Nephron (organoid): ENCODE measurements around the gene PROSER1.
"Not testable (repeated sequence)": the region's sequence is repeated elsewhere in the genome, so short reads cannot be mapped to it uniquely, and the experiment has no call there.

ENCODE experiments used
- H3K27ac Mint-ChIP-seq, 3 experiments: 2 replicates each; pipeline ENCODE4 v1.8.0; 2020; ENCODE audit warnings: mixed read lengths in 3 of 3, mild to moderate bottlenecking in 2 of 3, moderate library complexity in 1 of 3
- H3K27me3 Mint-ChIP-seq: 2 replicates; pipeline ENCODE4 v1.8.0; 2021; ENCODE audit warnings: low read depth, mild to moderate bottlenecking, moderate library complexity, mixed read lengths
- H3K36me3 Mint-ChIP-seq: 2 replicates; pipeline ENCODE4 v1.8.0; 2020; ENCODE audit warnings: low read depth, mixed read lengths
- H3K4me1 Mint-ChIP-seq: 2 replicates; pipeline ENCODE4 v1.8.0; 2020; ENCODE audit warnings: mixed read lengths
- H3K4me3 Mint-ChIP-seq, 3 experiments: 2 replicates each; pipeline ENCODE4 v1.8.0; 2020; ENCODE audit warnings: mild to moderate bottlenecking in 3 of 3, mixed read lengths in 3 of 3, moderate library complexity in 2 of 3
- H3K9me3 Mint-ChIP-seq: 2 replicates; pipeline ENCODE4 v1.8.0; 2020; ENCODE audit warnings: mixed read lengths
- TF ChIP-seq, protein P1 (sequence below), 3 experiments: fragments of 200-600 bp; sonication (generic); IDR thresholded peaks; one replicate each; pipeline ENCODE4 v1.5.0; 2021; ENCODE audit warnings: antibody characterized with exemption in 3 of 3; ENCODE audit not compliant: unreplicated experiment in 3 of 3

PROSER1 gene

DNA sequence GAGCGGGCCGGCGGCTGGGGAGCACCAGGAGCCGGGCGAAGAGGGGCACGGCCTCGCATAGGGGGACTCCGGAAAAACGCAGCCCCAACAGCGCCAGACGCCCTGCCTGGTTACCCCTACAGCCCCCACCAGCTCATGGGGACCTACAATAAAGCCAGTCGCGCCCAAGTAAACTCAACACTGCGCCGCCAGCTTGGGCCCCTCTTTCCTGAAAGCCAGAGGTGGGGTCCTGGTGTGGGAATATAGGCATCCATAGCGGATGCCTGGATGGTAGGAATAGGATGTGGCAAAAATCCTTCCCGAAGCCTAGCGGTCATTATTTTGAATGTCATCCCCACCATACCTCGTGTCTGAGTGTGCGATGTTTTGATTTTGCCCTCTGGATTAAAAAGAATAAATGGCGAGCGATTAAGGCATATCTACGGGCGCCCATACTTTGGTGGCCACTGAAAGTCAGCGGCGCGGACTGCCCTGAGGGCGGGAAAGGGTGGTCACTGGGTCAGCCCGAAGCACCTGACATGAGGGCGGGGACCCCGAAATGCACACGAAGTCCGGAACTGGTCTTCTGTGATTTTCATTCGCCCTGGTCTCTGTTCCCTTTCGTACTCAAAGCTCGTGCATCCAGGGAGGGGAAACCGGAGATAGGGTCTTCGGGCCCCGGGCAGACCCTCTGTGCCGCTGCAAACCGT is at the start of gene PROSER1, which contains the start of gene NHLRC3:
TSS of gene PROSER1 (minus strand) at position 210 of the 689 bp plus-strand sequence. CDS start 847 bp downstream, outside the sequence.
TSS of gene NHLRC3 (plus strand) at position 577 of the 689 bp plus-strand sequence. CDS start 184 bp downstream, outside the sequence.
- TF ChIP-seq, protein P1, sequence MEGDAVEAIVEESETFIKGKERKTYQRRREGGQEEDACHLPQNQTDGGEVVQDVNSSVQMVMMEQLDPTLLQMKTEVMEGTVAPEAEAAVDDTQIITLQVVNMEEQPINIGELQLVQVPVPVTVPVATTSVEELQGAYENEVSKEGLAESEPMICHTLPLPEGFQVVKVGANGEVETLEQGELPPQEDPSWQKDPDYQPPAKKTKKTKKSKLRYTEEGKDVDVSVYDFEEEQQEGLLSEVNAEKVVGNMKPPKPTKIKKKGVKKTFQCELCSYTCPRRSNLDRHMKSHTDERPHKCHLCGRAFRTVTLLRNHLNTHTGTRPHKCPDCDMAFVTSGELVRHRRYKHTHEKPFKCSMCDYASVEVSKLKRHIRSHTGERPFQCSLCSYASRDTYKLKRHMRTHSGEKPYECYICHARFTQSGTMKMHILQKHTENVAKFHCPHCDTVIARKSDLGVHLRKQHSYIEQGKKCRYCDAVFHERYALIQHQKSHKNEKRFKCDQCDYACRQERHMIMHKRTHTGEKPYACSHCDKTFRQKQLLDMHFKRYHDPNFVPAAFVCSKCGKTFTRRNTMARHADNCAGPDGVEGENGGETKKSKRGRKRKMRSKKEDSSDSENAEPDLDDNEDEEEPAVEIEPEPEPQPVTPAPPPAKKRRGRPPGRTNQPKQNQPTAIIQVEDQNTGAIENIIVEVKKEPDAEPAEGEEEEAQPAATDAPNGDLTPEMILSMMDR (IDR thresholded peaks at IDR 0.05; ENCODE audit: unreplicated experiment in 3 of 3), result no peak
- Mint-ChIP-seq H3K9me3 (no peaks in the 10 kb centered on the region), H3K27me3 (no peaks in the 10 kb centered on the region), H3K27ac (peak within 1 kb of the TSS; percentile 100), H3K36me3 (peaks cover 4% of the 10 kb centered on the region), H3K4me1 (peaks cover 41% of the 10 kb centered on the region), H3K4me3 (peak within 1 kb of the TSS; percentile 94 to 99 (median 98))

DNA sequence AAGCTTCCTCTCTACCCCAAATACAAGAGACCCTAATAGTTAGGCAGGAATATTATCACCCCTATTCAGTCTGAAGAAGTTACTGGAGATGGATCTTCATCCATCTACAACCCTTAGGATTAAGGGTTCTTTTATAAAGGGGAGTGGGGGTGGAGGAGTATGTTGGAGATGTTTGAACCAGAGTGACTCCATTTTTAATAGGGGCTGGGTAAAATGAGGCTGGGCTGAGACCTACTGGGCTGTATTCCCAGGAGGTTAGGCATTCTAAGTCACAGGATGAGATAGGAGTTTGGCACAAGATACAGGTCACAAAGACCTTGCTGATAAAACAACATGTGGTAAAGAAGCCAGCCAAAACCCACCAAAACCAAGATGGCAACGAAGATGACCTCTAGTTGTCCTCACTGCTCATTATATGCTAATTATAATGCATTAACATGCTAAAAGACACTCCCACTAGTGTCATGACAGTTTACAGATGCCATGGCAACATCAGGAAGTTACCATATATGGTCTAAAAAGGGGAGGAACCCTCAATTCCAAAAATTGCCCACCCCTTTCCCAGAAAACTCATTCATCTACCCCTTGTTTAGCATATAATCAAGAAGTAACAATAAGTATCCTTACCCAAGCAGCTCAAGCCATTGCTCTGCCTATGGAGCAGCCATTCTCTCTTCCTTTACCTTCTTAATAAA is 48.5 kb upstream of the PROSER1 start:
- not testable (repeated sequence) for H3K4me1 Mint-ChIP-seq, H3K27ac Mint-ChIP-seq, H3K9me3 Mint-ChIP-seq, H3K36me3 Mint-ChIP-seq, H3K4me3 Mint-ChIP-seq, H3K27me3 Mint-ChIP-seq

DNA sequence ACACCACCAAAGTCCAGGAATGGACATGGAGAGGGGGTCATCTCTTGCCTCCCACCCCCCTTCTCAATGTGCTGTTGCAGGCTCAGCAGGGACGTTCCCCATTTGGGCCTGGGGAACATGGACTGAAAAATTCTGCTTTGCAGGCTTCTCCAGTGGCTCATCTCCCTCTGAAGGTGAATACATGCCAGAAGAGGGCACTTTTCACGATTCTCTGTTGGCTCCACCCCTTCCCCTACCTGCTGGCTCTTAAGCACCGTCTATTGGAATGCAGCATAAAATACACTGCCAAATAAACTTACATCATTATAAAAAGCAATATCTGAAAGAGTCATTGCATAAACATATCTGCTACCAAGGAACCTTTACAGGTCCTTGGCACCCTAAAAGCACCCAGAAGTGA is 36.1 kb upstream of the PROSER1 start:
- peaks cover 23% of the 10 kb centered on the region for H3K9me3 Mint-ChIP-seq
- H3K27me3 Mint-ChIP-seq, result no peaks in the 10 kb centered on the region
- TF ChIP-seq, protein P1 (IDR thresholded peaks at IDR 0.05; ENCODE audit: unreplicated experiment in 3 of 3), result no peak
- no peak overlapping the region for H3K27ac Mint-ChIP-seq
- H3K36me3 Mint-ChIP-seq, result no peaks in the 10 kb centered on the region
- no peak overlapping the region for H3K4me3 Mint-ChIP-seq
- no peaks in the 10 kb centered on the region for H3K4me1 Mint-ChIP-seq

DNA sequence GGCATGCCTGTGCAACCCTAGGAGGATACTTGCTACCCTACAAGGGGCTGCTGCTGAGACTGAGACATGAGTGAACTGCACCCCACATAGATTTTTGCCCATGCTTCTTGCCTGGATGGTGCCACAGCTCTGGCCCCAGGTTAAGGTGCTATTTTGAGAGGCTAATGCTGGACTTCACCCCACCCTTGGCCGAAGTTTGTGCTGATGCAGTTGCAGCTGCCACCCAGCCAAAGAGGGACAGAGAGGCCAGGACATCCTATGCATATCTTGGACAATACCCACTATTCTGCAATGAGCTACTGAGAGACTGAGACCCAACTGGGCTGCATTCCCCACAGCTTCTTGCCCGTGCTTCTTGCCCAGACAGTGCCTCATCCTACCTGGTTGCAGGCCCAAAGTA is 35.0 kb upstream of the PROSER1 start:
- Mint-ChIP-seq H3K4me3 (no peak overlapping the region), H3K36me3 (no peaks in the 10 kb centered on the region), H3K9me3 (peaks cover 23% of the 10 kb centered on the region), H3K4me1 (no peaks in the 10 kb centered on the region), H3K27ac (no peak overlapping the region), H3K27me3 (no peaks in the 10 kb centered on the region)
- TF ChIP-seq, protein P1 (IDR thresholded peaks at IDR 0.05; ENCODE audit: unreplicated experiment in 3 of 3), result no peak

DNA sequence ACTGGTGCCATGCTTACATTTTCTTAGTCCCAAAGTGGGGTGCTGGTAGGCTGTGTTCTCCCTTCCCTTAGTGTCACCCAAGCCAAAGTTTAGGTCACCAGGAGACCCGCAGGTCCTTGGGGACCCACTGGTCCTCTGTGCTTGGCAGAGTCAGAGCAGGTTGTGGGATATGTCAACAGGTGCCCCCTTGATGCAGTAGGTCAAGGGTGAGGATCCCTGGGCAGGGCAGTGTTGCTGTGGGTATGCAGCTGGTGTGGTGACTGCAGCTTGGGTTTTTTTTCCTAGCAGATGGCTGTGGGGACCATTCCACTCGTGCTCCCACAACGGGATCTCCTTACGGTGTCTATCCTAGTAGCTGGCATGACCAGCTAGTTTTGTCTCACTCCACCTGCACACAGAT is 24.1 kb upstream of the PROSER1 start:
- H3K27ac Mint-ChIP-seq, result no peak overlapping the region
- TF ChIP-seq, protein P1 (IDR thresholded peaks at IDR 0.05; ENCODE audit: unreplicated experiment in 3 of 3), result no peak
- H3K27me3 Mint-ChIP-seq, result no peaks in the 10 kb centered on the region
- peaks cover 40% of the 10 kb centered on the region for H3K36me3 Mint-ChIP-seq
- peaks cover 34% of the 10 kb centered on the region for H3K9me3 Mint-ChIP-seq
- H3K4me1 Mint-ChIP-seq, result no peaks in the 10 kb centered on the region
- H3K4me3 Mint-ChIP-seq, result no peak overlapping the region

DNA sequence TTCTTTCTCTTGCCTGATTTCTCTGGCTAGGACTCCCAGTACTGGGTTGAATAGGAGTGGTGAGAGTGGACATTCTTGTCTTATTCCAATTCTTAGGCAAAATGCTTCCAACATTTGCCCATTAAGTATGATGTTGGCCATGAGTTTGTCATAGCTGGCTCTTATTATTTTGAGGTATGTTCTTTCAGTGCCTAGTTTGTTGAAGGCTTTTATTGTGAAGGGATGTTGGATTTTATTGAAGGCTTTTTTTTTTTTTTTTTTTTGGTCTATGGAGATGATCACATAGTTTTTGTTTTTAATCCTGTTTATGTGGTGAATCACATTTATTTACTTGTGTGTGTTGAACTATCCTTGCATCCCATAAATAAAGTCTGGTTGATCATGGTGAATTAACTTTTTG is 20.2 kb upstream of the PROSER1 start:
- TF ChIP-seq, protein P1 (IDR thresholded peaks at IDR 0.05; ENCODE audit: unreplicated experiment in 3 of 3), result no peak
- peaks cover 41% of the 10 kb centered on the region for H3K36me3 Mint-ChIP-seq
- no peak overlapping the region for H3K4me3 Mint-ChIP-seq
- no peaks in the 10 kb centered on the region for H3K4me1 Mint-ChIP-seq
- H3K27ac Mint-ChIP-seq, result no peak overlapping the region
- H3K9me3 Mint-ChIP-seq, result peaks cover 39% of the 10 kb centered on the region
- H3K27me3 Mint-ChIP-seq, result no peaks in the 10 kb centered on the region
